Progenitor cell of endocrine pancreas (in vitro differentiated cells): ENCODE results near the gene GALNT14. TPM values are rescaled to one million over a fixed set of nuclear protein-coding genes. Genes with fewer than 3 reads are reported as not detected.

Experiments used
- DNase-seq: peaks from one replicate; pipeline ENCODE4 v3.0.0; 2021; ENCODE audit warnings: low spot score; ENCODE audit not compliant: unreplicated experiment
- H3K27ac Mint-ChIP-seq: 2 replicates; pipeline ENCODE4 v1.8.0; 2021; ENCODE audit warnings: mild to moderate bottlenecking, moderate library complexity, mixed read lengths
- H3K27me3 Mint-ChIP-seq: 2 replicates; pipeline ENCODE4 v1.8.0; 2021; ENCODE audit warnings: mixed read lengths
- H3K36me3 Mint-ChIP-seq: 2 replicates; pipeline ENCODE4 v1.8.0; 2022; ENCODE audit warnings: mixed read lengths; ENCODE audit not compliant: insufficient read depth
- H3K4me1 Mint-ChIP-seq: 2 replicates; pipeline ENCODE4 v1.8.0; 2021; ENCODE audit warnings: low read depth, mixed read lengths
- H3K4me3 Mint-ChIP-seq: 2 replicates; pipeline ENCODE4 v1.8.0; 2021; ENCODE audit warnings: low read depth, mild to moderate bottlenecking, moderate library complexity, mixed read lengths
- H3K9me3 Mint-ChIP-seq: 2 replicates; pipeline ENCODE4 v1.8.0; 2021; ENCODE audit warnings: low read depth, mixed read lengths
- total RNA-seq: library from RNA; stranded (reverse); gene quantifications from 2 replicates; pipeline ENCODE4 v1.2.1, GENCODE V29; 2021
- TF ChIP-seq, protein P1 (sequence below): fragments of 200-600 bp; sonication (generic); IDR thresholded peaks from one replicate; pipeline ENCODE4 v1.5.0; 2021; ENCODE audit warnings: antibody characterized with exemption, mild to moderate bottlenecking; ENCODE audit not compliant: unreplicated experiment

Gene GALNT14
- total RNA-seq, 1 donor from 2014 or later = 0.91 TPM

DNA sequence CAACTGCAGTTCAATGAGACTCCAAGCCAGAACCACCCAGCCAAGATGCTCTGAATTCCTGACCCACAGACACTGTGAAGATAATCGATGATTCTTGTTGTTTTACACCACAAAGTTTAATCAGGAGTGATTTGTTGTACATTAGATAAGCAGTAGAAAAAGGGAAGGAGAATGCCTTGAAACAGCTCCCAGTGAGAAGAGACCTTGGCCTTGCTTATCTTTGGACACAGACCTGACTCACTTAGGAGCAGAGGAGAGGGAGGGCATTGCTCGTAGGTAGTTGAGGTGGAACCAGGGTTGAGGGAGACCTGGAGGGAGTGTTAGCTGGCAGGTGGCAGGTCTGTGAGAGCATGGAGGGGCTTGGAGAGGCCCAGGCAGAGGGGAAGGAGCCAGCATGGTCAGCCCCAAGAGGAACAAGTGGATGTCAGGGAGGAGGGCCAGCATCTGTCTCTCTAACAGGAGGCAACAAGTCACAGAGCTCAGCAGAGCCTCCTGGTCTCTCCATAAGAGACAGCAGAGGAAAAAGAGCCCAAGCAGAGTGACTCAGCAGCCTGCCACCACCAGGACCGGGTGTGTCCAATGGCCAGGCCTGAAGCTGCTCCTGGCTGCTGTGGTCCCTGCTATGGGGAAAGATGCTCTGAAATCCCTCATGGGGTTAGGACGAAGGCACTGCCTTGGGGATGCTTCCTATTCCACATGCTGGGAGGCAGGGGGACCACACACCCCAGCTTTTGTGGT, 169.4 kb downstream of the GALNT14 start:
- Mint-ChIP-seq H3K27ac (no peak overlapping the region), H3K9me3 (no peaks in the 10 kb centered on the region), H3K36me3 (no peaks in the 10 kb centered on the region), H3K4me3 (no peak overlapping the region), H3K27me3 (peaks cover 17% of the 10 kb centered on the region), H3K4me1 (no peaks in the 10 kb centered on the region)
- DNase-seq = no peak
- TF ChIP-seq, protein P1, sequence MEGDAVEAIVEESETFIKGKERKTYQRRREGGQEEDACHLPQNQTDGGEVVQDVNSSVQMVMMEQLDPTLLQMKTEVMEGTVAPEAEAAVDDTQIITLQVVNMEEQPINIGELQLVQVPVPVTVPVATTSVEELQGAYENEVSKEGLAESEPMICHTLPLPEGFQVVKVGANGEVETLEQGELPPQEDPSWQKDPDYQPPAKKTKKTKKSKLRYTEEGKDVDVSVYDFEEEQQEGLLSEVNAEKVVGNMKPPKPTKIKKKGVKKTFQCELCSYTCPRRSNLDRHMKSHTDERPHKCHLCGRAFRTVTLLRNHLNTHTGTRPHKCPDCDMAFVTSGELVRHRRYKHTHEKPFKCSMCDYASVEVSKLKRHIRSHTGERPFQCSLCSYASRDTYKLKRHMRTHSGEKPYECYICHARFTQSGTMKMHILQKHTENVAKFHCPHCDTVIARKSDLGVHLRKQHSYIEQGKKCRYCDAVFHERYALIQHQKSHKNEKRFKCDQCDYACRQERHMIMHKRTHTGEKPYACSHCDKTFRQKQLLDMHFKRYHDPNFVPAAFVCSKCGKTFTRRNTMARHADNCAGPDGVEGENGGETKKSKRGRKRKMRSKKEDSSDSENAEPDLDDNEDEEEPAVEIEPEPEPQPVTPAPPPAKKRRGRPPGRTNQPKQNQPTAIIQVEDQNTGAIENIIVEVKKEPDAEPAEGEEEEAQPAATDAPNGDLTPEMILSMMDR = no peak

DNA sequence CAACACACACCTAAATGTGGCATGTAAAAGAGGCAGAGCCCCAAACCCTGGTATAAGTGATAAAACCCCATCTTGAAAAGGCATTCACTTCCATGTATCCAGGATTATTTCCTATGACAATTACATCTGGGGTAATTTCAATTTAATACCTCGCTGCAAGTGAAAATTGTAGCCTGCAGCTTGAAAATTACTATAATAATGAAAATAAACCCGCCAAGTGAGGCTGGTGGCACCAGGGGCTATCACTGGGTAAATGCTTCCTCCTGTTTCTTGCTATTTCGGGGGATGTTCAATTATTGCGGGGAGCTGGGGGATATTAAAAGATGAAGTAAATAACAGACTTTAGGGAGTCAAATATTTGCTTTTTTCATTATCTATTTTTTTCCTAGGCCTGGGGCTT, 171.5 kb downstream of the GALNT14 start:
- Mint-ChIP-seq H3K36me3 (no peaks in the 10 kb centered on the region), H3K9me3 (no peaks in the 10 kb centered on the region), H3K27me3 (peaks cover 15% of the 10 kb centered on the region), H3K27ac (no peak overlapping the region), H3K4me3 (no peak overlapping the region), H3K4me1 (no peaks in the 10 kb centered on the region)
- DNase-seq = no peak
- TF ChIP-seq, protein P1 = no peak

DNA sequence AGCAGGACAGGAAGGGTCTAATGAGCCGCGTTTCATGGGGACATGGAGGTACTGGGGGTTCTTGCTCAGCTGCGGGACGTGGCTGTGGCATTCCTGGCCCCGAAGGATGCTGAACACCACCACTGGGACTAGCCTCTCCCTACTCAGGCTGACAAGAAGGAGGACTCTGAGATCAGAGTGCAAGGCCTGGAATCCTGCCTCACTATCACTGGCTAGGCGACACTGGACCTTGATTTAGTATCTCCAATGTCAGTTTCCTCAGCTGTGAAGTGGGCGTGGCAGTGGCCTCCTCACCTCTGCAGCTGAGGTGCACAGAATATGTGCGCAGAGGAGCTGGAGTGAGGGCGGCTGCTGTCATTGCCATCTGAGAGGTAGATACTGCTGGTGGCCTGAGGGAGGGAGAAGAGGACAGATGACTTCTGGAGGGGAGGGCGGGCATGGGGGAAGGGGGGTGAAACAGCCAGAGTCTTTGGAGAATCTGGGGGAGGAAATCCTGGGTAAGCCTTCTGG, 173.2 kb downstream of the GALNT14 start:
- DNase-seq = no peak
- Mint-ChIP-seq H3K27me3 (peaks cover 12% of the 10 kb centered on the region), H3K36me3 (no peaks in the 10 kb centered on the region), H3K9me3 (no peaks in the 10 kb centered on the region), H3K4me1 (no peaks in the 10 kb centered on the region), H3K27ac (no peak overlapping the region), H3K4me3 (no peak overlapping the region)
- TF ChIP-seq, protein P1 = no peak

DNA sequence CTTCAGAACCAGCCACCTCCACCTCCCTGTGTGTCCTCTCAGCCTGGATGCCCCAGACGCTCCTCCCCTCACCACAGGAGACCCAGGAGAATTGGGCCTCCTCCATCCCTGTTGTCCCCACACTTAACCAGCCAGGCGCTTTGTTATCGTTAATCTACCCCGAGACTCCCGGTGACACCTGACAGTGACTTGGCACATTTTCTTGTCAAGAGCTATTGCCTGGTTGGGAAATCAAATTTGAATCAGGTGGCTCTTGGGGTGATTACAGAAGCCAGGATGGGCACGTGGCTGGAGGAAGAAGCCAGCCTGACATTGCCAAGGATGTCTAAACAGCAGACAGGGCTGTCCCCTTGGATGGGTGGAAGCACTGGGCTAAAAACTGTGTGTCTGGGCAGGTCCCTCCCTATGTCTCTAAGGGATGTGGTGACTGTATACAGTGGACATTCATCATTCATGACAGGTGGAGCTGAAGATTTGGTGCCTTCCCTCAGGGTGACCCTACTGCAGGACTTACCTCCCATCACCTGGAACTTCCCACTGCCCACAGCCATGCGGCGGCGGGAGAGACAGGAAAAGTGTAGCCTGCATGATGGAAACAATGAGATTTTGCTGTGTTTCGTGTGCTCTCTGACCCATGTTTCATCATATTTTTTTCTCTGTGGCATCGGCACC, 173.8 kb downstream of the GALNT14 start:
- Mint-ChIP-seq H3K9me3 (no peaks in the 10 kb centered on the region), H3K27ac (no peak overlapping the region), H3K4me3 (no peak overlapping the region), H3K36me3 (no peaks in the 10 kb centered on the region), H3K27me3 (peaks cover 14% of the 10 kb centered on the region), H3K4me1 (no peaks in the 10 kb centered on the region)
- DNase-seq = no peak
- TF ChIP-seq, protein P1 = no peak

DNA sequence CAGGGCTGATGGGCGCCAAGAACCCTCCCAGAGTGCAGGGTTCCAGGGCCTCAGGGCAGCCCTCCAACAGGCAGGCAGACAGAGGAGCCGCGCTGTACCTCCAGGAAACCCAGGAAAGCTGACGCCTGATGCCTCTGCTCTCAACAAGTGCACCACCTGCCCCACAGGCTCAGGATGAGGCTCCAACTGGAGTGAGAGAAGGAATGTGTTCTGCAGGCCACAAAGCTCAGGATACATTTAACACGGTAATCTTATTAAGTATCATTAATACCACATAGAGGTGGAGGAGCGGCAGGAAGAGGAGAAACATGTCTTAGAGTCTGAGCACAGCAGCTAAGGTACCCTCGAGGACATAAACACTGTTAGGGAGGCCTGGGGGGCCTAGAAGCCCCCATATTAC, 175.1 kb downstream of the GALNT14 start:
- TF ChIP-seq, protein P1 = no peak
- no peak for DNase-seq
- Mint-ChIP-seq H3K4me3 (no peak overlapping the region), H3K36me3 (no peaks in the 10 kb centered on the region), H3K27ac (no peak overlapping the region), H3K9me3 (no peaks in the 10 kb centered on the region), H3K27me3 (peaks cover 18% of the 10 kb centered on the region), H3K4me1 (no peaks in the 10 kb centered on the region)
